WTC11 (cell line): Measurements from ENCODE around the gene RHPN2. TPM values are rescaled to one million over a fixed set of nuclear protein-coding genes. Genes with fewer than 3 reads are reported as not detected.

Source experiments
- ATAC-seq: fragments of 200-7000 bp; cut with Tn5 transposase; 2 replicates; pipeline ENCODE4 v1.10.0; 2021; ENCODE audit warnings: mild to moderate bottlenecking, moderate library complexity
- Bru-seq: library from RNA; stranded (reverse); fragments of 400-500 nt; gene quantifications from one replicate; lab custom pipeline; 2021; lab: Mats Ljungman, UMichigan
- CTCF ChIA-PET: fragments of 300-600 bp; sonication (Branson Sonifier 250); formaldehyde crosslinking; loops from one replicate; lab custom pipeline; 2021; ENCODE audit warnings: antibody characterized with exemption; lab: Charles Lee
- POLR2A ChIA-PET: fragments of 350-600 bp; sonication (Branson Sonifier 250); formaldehyde crosslinking; loops from one replicate; lab custom pipeline; 2021; ENCODE audit warnings: antibody characterized with exemption; lab: Charles Lee
- DNase-seq: peaks from one replicate; pipeline ENCODE4 v3.0.0; 2021; ENCODE audit warnings: low spot score
- H3K27ac Mint-ChIP-seq: 2 replicates; pipeline ENCODE4 v1.8.0; 2021; ENCODE audit warnings: mixed read lengths
- H3K27me3 Mint-ChIP-seq: 2 replicates; pipeline ENCODE4 v1.8.0; 2021; ENCODE audit warnings: low read depth, mild to moderate bottlenecking, moderate library complexity, mixed read lengths
- H3K36me3 Mint-ChIP-seq: 2 replicates; pipeline ENCODE4 v1.8.0; 2021; ENCODE audit warnings: mixed read lengths
- H3K4me1 Mint-ChIP-seq: 2 replicates; pipeline ENCODE4 v1.8.0; 2022; ENCODE audit warnings: mixed read lengths
- H3K4me3 Mint-ChIP-seq: 2 replicates; pipeline ENCODE4 v1.8.0; 2021; ENCODE audit warnings: mild to moderate bottlenecking, moderate library complexity, mixed read lengths
- H3K9me3 Mint-ChIP-seq: 2 replicates; pipeline ENCODE4 v1.8.0; 2021; ENCODE audit warnings: mixed read lengths
- CBFB ChIP-seq: sonication (generic); formaldehyde crosslinking; IDR thresholded peaks from 2 replicates; pipeline ENCODE4 v1.8.1; 2022; ENCODE audit warnings: mild to moderate bottlenecking, low read depth, missing genetic modification reagents
- CREB1 ChIP-seq: sonication (generic); formaldehyde crosslinking; IDR thresholded peaks from 2 replicates; pipeline ENCODE4 v1.8.0; 2023; ENCODE audit warnings: mild to moderate bottlenecking, missing genetic modification reagents
- CREM ChIP-seq: sonication (generic); formaldehyde crosslinking; IDR thresholded peaks from 2 replicates; pipeline ENCODE4 v1.8.1; 2022; ENCODE audit warnings: mild to moderate bottlenecking, missing genetic modification reagents, moderate library complexity
- ESRRA ChIP-seq: sonication (generic); formaldehyde crosslinking; IDR thresholded peaks from 2 replicates; pipeline ENCODE4 v1.8.1; 2022; ENCODE audit warnings: mild to moderate bottlenecking, missing genetic modification reagents, borderline replicate concordance
- FOXK1 ChIP-seq: sonication (generic); formaldehyde crosslinking; IDR thresholded peaks from 2 replicates; pipeline ENCODE4 v1.8.0; 2022; ENCODE audit warnings: mild to moderate bottlenecking, moderate library complexity, missing genetic modification reagents
- FOXP1 ChIP-seq: sonication (generic); formaldehyde crosslinking; IDR thresholded peaks from 2 replicates; pipeline ENCODE4 v1.8.0; 2022; ENCODE audit warnings: missing genetic modification reagents, mild to moderate bottlenecking, moderate library complexity, borderline replicate concordance
- KAT7 ChIP-seq: sonication (generic); formaldehyde crosslinking; IDR thresholded peaks from 2 replicates; pipeline ENCODE4 v1.8.1; 2023; ENCODE audit warnings: missing genetic modification reagents, mild to moderate bottlenecking, borderline replicate concordance
- NR3C1 ChIP-seq: sonication (generic); formaldehyde crosslinking; conservative IDR thresholded peaks from 2 replicates; pipeline ENCODE4 v1.8.1; 2023; ENCODE audit warnings: low read depth, mild to moderate bottlenecking, missing genetic modification reagents
- PRRX2 ChIP-seq: fragments of 250-450 bp; sonication (Bioruptor Pico); IDR thresholded peaks from 2 replicates; pipeline ENCODE4 v1.8.0; 2021; ENCODE audit warnings: mild to moderate bottlenecking
- RELA ChIP-seq: sonication (generic); formaldehyde crosslinking; IDR thresholded peaks from 2 replicates; pipeline ENCODE4 v1.8.1; 2022; ENCODE audit warnings: missing genetic modification reagents, mild to moderate bottlenecking, borderline replicate concordance
- SP1 ChIP-seq: sonication (generic); formaldehyde crosslinking; conservative IDR thresholded peaks from 2 replicates; pipeline ENCODE4 v1.8.1; 2022; ENCODE audit warnings: missing genetic modification reagents
- TEAD1 ChIP-seq: sonication (generic); formaldehyde crosslinking; IDR thresholded peaks from 2 replicates; pipeline ENCODE4 v1.8.0; 2022; ENCODE audit warnings: mild to moderate bottlenecking, missing genetic modification reagents
- TP53 ChIP-seq: sonication (generic); formaldehyde crosslinking; IDR thresholded peaks from 2 replicates; pipeline ENCODE4 v1.8.1; 2023; ENCODE audit warnings: mild to moderate bottlenecking, missing genetic modification reagents
- ZNF423 ChIP-seq: fragments of 250-450 bp; sonication (Bioruptor Pico); IDR thresholded peaks from 2 replicates; pipeline ENCODE4 v2.1.2; 2022; ENCODE audit warnings: mild to moderate bottlenecking, moderate library complexity
- long read RNA-seq, 3 experiments: library from RNA in 1 of 3; library from capped mRNA in 1 of 3; library from polyadenylated mRNA in 1 of 3; unstranded in 2 of 3; stranded (forward) in 1 of 3; transcript quantifications; one replicate each; pipeline ENCODE4 v2.0.0, GENCODE V29; 2021
- total RNA-seq: library from RNA; stranded (reverse); gene quantifications from 3 replicates; pipeline ENCODE4 v1.2.3, GENCODE V29; 2021
- TF ChIP-seq, protein P1 (sequence below): sonication (generic); formaldehyde crosslinking; IDR thresholded peaks from 2 replicates; pipeline ENCODE4 v1.8.0; 2022; ENCODE audit warnings: mild to moderate bottlenecking, missing genetic modification reagents
- TF ChIP-seq, protein P2 (sequence below): sonication (generic); formaldehyde crosslinking; IDR thresholded peaks from 2 replicates; pipeline ENCODE4 v1.8.0; 2022; ENCODE audit warnings: missing genetic modification reagents
- TF ChIP-seq, protein P3 (sequence below): sonication (generic); formaldehyde crosslinking; conservative IDR thresholded peaks from 2 replicates; pipeline ENCODE4 v1.8.1; 2023; ENCODE audit warnings: mild to moderate bottlenecking, low read depth, missing genetic modification reagents, moderate library complexity
- TF ChIP-seq, protein P4 (sequence below): sonication (generic); formaldehyde crosslinking; IDR thresholded peaks from 2 replicates; pipeline ENCODE4 v1.8.1; 2023; ENCODE audit warnings: mild to moderate bottlenecking, missing genetic modification reagents, moderate library complexity
- TF ChIP-seq, protein P5 (sequence below): sonication (generic); formaldehyde crosslinking; conservative IDR thresholded peaks from 2 replicates; pipeline ENCODE4 v1.8.1; 2022; ENCODE audit warnings: mild to moderate bottlenecking, missing genetic modification reagents
- TF ChIP-seq, protein P6 (sequence below): sonication (generic); formaldehyde crosslinking; IDR thresholded peaks from 2 replicates; pipeline ENCODE4 v1.8.1; 2023; ENCODE audit warnings: mild to moderate bottlenecking, moderate library complexity, missing genetic modification reagents
- TF ChIP-seq, protein P7 (sequence below): sonication (generic); formaldehyde crosslinking; IDR thresholded peaks from 2 replicates; pipeline ENCODE4 v1.8.0; 2023; ENCODE audit warnings: missing genetic modification reagents

RHPN2 gene
- total RNA-seq, result 21.1 to 26.5 TPM (median 25.8 TPM) in 3 replicates
- Bru-seq, nascent RNA, result percentile 62 among the genes with signal in this experiment
- long read RNA-seq, experiment 1, transcript RHPN2-201 (15 exons, 3,500 nt), result major isoform, 26 of 48 reads
- long read RNA-seq, experiment 1, partial matches to known transcripts, result 17 of 48 reads
- long read RNA-seq, experiment 1, other reads (novel, unspliced or antisense), result 4 of 48 reads
- long read RNA-seq, experiment 2, transcript RHPN2-201 (15 exons, 3,500 nt), result major isoform, 17 of 39 reads
- long read RNA-seq, experiment 2, partial matches to known transcripts, result 6 of 39 reads
- long read RNA-seq, experiment 2, other reads (novel, unspliced or antisense), result 15 of 39 reads
- long read RNA-seq, experiment 3, partial matches to known transcripts, result 0 of 1 reads
- long read RNA-seq, experiment 3, other reads (novel, unspliced or antisense), result 0 of 1 reads

DNA sequence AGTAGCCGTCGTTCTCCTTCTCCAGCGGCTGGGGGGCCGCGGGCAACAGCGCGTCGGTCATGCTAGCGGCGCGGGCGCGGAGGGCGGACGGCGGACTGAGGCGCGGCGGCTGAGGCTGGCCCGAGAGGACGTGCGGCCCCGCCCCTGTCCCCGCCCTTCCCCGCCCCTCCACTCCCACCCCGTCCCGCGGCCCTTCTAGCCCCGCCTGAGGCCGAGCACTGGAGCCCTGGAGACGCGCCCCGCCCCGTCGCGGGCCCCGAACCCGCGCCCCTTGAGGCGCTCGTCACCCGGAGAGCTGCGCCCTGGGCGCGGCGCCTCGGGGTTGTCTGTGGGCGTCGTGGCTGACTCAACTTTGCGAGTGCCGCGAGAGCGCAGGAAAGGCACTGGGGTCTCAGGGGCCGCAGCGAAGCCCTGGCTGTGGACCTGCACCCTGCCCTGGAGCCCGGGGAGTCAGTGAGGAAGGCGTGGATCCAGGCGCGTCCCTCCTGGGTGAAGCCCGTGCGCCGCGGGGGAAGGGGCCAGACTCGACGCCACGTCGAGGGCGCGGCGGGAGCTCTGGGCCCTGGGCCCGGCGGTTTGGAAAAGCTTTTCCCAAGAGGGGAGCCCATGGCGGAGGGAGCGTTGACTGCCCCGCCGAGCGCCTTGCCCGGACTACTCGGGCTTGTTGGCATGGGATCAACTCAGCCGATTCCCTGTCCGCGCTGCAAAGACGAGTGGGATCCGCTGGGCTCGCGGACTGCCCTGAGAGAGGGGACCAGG lies at the start of gene RHPN2:
RHPN2 (minus strand) TSS at position 97 of the 759 bp plus-strand sequence; CDS start at position 61, 36 bp downstream.
- peak within 1 kb of the TSS; percentile 19; the same call in 1 of the 2 replicates for H3K27ac Mint-ChIP-seq
- POLR2A ChIA-PET, result interaction anchor here (1.1 kb wide), 1 partner anchor 11 kb away, joined by 7 read pairs; no protein-coding TSS in a partner anchor
- DNase-seq, result peak; percentile 72
- CTCF ChIA-PET, result interaction anchor here (0.6 kb wide), 1 partner anchor 387 kb away, joined by 4 read pairs; no protein-coding TSS in a partner anchor
- TF ChIP-seq SP1 (peak; percentile 77; the same call in 1 of the 2 replicates), RELA (CRISPR knock-in tag) (0 out of 2 replicates have a peak, but pooled peaks have one; percentile 17), ESRRA (CRISPR knock-in tag) (no peak), CREM (CRISPR knock-in tag) (no peak), TP53 (CRISPR knock-in tag) (0 out of 2 replicates have a peak, but pooled peaks have one; percentile 58), TEAD1 (CRISPR knock-in tag) (peak; percentile 5; the same call in 1 of the 2 replicates), FOXK1 (CRISPR knock-in tag) (peak; percentile 38; the same call in 1 of the 2 replicates), CREB1 (CRISPR knock-in tag) (no peak), KAT7 (CRISPR knock-in tag) (0 out of 2 replicates have a peak, but pooled peaks have one; percentile 34), ZNF423 (CRISPR knock-in tag) (peak; percentile 85)
- TF ChIP-seq, protein P1, sequence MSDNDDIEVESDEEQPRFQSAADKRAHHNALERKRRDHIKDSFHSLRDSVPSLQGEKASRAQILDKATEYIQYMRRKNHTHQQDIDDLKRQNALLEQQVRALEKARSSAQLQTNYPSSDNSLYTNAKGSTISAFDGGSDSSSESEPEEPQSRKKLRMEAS (CRISPR knock-in tag), result peak; percentile 53; the same call in 1 of the 2 replicates
- TF ChIP-seq, protein P2, sequence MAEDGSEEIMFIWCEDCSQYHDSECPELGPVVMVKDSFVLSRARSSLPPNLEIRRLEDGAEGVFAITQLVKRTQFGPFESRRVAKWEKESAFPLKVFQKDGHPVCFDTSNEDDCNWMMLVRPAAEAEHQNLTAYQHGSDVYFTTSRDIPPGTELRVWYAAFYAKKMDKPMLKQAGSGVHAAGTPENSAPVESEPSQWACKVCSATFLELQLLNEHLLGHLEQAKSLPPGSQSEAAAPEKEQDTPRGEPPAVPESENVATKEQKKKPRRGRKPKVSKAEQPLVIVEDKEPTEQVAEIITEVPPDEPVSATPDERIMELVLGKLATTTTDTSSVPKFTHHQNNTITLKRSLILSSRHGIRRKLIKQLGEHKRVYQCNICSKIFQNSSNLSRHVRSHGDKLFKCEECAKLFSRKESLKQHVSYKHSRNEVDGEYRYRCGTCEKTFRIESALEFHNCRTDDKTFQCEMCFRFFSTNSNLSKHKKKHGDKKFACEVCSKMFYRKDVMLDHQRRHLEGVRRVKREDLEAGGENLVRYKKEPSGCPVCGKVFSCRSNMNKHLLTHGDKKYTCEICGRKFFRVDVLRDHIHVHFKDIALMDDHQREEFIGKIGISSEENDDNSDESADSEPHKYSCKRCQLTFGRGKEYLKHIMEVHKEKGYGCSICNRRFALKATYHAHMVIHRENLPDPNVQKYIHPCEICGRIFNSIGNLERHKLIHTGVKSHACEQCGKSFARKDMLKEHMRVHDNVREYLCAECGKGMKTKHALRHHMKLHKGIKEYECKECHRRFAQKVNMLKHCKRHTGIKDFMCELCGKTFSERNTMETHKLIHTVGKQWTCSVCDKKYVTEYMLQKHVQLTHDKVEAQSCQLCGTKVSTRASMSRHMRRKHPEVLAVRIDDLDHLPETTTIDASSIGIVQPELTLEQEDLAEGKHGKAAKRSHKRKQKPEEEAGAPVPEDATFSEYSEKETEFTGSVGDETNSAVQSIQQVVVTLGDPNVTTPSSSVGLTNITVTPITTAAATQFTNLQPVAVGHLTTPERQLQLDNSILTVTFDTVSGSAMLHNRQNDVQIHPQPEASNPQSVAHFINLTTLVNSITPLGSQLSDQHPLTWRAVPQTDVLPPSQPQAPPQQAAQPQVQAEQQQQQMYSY, result peak; percentile 88
- TF ChIP-seq, protein P3, sequence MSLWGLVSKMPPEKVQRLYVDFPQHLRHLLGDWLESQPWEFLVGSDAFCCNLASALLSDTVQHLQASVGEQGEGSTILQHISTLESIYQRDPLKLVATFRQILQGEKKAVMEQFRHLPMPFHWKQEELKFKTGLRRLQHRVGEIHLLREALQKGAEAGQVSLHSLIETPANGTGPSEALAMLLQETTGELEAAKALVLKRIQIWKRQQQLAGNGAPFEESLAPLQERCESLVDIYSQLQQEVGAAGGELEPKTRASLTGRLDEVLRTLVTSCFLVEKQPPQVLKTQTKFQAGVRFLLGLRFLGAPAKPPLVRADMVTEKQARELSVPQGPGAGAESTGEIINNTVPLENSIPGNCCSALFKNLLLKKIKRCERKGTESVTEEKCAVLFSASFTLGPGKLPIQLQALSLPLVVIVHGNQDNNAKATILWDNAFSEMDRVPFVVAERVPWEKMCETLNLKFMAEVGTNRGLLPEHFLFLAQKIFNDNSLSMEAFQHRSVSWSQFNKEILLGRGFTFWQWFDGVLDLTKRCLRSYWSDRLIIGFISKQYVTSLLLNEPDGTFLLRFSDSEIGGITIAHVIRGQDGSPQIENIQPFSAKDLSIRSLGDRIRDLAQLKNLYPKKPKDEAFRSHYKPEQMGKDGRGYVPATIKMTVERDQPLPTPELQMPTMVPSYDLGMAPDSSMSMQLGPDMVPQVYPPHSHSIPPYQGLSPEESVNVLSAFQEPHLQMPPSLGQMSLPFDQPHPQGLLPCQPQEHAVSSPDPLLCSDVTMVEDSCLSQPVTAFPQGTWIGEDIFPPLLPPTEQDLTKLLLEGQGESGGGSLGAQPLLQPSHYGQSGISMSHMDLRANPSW (CRISPR knock-in tag), result no peak
- TF ChIP-seq, protein P4, sequence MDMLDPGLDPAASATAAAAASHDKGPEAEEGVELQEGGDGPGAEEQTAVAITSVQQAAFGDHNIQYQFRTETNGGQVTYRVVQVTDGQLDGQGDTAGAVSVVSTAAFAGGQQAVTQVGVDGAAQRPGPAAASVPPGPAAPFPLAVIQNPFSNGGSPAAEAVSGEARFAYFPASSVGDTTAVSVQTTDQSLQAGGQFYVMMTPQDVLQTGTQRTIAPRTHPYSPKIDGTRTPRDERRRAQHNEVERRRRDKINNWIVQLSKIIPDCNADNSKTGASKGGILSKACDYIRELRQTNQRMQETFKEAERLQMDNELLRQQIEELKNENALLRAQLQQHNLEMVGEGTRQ (CRISPR knock-in tag), result no peak
- TF ChIP-seq, all 79 proteins: peak for 9
- peak; percentile 80 for ATAC-seq
- peak within 1 kb of the TSS; percentile 87 for H3K4me3 Mint-ChIP-seq
- H3K4me1 Mint-ChIP-seq, result peaks cover 17% of the 10 kb centered on the region
- H3K27me3 Mint-ChIP-seq, result peaks cover 13% of the 10 kb centered on the region
- H3K9me3 Mint-ChIP-seq, result no peaks in the 10 kb centered on the region
- H3K36me3 Mint-ChIP-seq, result no peaks in the 10 kb centered on the region

DNA sequence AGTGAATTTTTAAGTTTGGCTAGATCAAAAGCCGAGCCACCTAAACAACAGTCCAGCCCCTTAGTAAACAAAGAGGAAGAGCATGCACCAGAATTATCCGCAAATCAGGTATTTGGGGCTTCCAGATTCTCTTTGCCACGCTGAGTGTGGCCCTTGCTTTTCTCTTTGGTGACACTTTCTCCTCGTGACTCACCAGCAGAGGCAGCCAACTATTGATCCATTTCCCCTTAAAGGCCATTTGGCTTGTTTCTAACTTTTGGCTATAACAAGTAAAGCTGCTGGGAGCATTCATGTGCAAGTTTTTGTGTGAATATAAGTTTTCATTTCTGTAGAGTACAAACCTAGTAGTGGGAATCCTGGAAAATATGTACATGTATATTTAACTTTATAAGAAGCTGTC lies 49.6 kb upstream of the RHPN2 start:
- Mint-ChIP-seq H3K36me3 (peaks cover 53% of the 10 kb centered on the region), H3K4me1 (no peaks in the 10 kb centered on the region), H3K27ac (no peak overlapping the region), H3K9me3 (no peaks in the 10 kb centered on the region), H3K27me3 (no peaks in the 10 kb centered on the region), H3K4me3 (no peak overlapping the region)
- CTCF ChIA-PET, result interaction anchor here (0.7 kb wide), 1 partner anchor 9 kb away, joined by 5 read pairs; no protein-coding TSS in a partner anchor
- ATAC-seq (no peak), DNase-seq (no peak)
- POLR2A ChIA-PET, result no interaction called here
- TF ChIP-seq ZNF423 (CRISPR knock-in tag) (no peak), TP53 (CRISPR knock-in tag) (no peak), FOXP1 (CRISPR knock-in tag) (no peak), CREB1 (CRISPR knock-in tag) (no peak), CBFB (no peak), PRRX2 (no peak), NR3C1 (CRISPR knock-in tag) (no peak)
- TF ChIP-seq, protein P5, sequence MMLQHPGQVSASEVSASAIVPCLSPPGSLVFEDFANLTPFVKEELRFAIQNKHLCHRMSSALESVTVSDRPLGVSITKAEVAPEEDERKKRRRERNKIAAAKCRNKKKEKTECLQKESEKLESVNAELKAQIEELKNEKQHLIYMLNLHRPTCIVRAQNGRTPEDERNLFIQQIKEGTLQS (CRISPR knock-in tag), result no peak
- TF ChIP-seq, protein P6, sequence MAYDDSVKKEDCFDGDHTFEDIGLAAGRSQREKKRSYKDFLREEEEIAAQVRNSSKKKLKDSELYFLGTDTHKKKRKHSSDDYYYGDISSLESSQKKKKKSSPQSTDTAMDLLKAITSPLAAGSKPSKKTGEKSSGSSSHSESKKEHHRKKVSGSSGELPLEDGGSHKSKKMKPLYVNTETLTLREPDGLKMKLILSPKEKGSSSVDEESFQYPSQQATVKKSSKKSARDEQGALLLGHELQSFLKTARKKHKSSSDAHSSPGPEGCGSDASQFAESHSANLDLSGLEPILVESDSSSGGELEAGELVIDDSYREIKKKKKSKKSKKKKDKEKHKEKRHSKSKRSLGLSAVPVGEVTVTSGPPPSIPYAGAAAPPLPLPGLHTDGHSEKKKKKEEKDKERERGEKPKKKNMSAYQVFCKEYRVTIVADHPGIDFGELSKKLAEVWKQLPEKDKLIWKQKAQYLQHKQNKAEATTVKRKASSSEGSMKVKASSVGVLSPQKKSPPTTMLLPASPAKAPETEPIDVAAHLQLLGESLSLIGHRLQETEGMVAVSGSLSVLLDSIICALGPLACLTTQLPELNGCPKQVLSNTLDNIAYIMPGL (CRISPR knock-in tag), result no peak
- TF ChIP-seq, protein P7, sequence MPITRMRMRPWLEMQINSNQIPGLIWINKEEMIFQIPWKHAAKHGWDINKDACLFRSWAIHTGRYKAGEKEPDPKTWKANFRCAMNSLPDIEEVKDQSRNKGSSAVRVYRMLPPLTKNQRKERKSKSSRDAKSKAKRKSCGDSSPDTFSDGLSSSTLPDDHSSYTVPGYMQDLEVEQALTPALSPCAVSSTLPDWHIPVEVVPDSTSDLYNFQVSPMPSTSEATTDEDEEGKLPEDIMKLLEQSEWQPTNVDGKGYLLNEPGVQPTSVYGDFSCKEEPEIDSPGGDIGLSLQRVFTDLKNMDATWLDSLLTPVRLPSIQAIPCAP (CRISPR knock-in tag), result no peak
